Measurements from ENCODE around the gene DGCR6L.

DNA sequence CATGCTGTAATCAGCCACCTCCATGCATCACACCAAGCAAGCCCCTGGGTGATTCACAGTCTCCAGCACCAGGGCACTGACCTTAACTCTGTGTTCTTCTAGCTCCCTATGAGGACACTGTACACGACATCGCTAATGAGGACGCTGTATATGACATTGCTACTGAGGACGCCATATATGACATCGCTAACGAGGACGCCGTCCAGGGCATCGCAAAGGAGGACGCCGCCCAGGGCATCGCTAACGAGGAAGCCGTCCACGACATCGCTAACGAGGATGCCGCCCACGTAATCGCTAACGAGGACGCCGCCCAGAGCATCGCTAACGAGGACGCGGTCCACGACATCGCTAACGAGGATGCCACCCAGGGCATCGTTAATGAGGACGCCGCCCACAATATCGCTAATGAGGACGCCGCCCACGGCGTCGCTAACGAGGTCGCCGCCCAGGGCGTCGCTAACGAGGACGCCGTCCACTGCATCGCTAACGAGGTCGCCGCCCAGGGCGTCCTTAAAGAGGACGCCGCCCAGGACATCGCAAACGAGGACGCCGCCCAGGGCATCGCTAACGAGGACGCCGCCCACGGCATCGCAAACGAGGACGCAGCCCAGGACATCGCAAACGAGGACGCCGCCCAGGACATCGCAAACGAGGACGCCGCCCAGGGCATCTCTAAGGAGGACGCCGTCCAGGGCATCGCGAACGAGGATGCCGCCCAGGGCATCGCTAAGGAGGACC, 34.5 kb upstream of the DGCR6L start:
- no peak for TF ChIP-seq POLR2AphosphoS5 (IDR thresholded peaks at IDR 0.05; ENCODE audit: low read depth, low read length)
- TF ChIP-seq SIN3A (IDR thresholded peaks at IDR 0.05; ENCODE audit: borderline replicate concordance, insufficient read depth, low read length), result no peak
- no peak for TF ChIP-seq TAF1 (IDR thresholded peaks at IDR 0.05; ENCODE audit: borderline replicate concordance, insufficient read depth, low read length)
